HL-60 (cell line): Measurements from ENCODE around the gene TSPEAR.

Source experiments
- DNase-seq, 2 experiments: peaks; one replicate each; pipeline ENCODE4 v3.0.0-alpha.2; 2010 to 2020; ENCODE audit warnings: low read depth in 1 of 2, low spot score in 1 of 2
- H3K27ac ChIP-seq: fragments of 250-450 bp; sonication (Bioruptor Pico); replicated peaks from 2 replicates; pipeline ENCODE4 v1.5.1; 2020; ENCODE audit warnings: mild to moderate bottlenecking, moderate library complexity
- H3K27me3 ChIP-seq: fragments of 250-450 bp; sonication (Bioruptor Pico); 2 replicates; pipeline ENCODE4 v1.5.1; 2021; ENCODE audit warnings: mild to moderate bottlenecking, moderate library complexity; ENCODE audit not compliant: insufficient read depth, poor library complexity, severe bottlenecking
- H3K4me3 ChIP-seq: replicated peaks from 2 replicates; pipeline ENCODE4 v1.5.1; 2011; ENCODE audit warnings: mild to moderate bottlenecking, control low read depth, low read length; ENCODE audit not compliant: insufficient read depth
- CTCF ChIP-seq: IDR thresholded peaks from one replicate; pipeline ENCODE4 v1.5.1; 2011; ENCODE audit warnings: low read length, control low read depth, inconsistent platforms; ENCODE audit not compliant: insufficient read depth
- GABPA ChIP-seq: IDR thresholded peaks from 2 replicates; pipeline ENCODE4 v1.6.1; 2012; ENCODE audit warnings: low read depth
- POLR2AphosphoS5 ChIP-seq: IDR thresholded peaks from 2 replicates; pipeline ENCODE4 v1.6.1; 2012; ENCODE audit warnings: low read depth
- REST ChIP-seq: IDR thresholded peaks from 2 replicates; pipeline ENCODE4 v1.6.1; 2012; ENCODE audit warnings: low read depth; ENCODE audit not compliant: insufficient replicate concordance
- SPI1 ChIP-seq: IDR thresholded peaks from 2 replicates; pipeline ENCODE4 v1.6.1; 2012; ENCODE audit warnings: low read depth, mild to moderate bottlenecking, borderline replicate concordance

Gene TSPEAR

GRCh38 chr21:44589094-44589493, 122.3 kb downstream of the TSPEAR start:
- no peaks in the 10 kb centered on the region for H3K27me3 ChIP-seq
- no peak for DNase-seq
- no peak overlapping the region for H3K4me3 ChIP-seq
- H3K27ac ChIP-seq = no peak overlapping the region
- no peak for TF ChIP-seq SPI1
- TF ChIP-seq GABPA = no peak
- no peak for TF ChIP-seq POLR2AphosphoS5
- TF ChIP-seq CTCF = no peak
- no peak for TF ChIP-seq REST

- H3K27me3 ChIP-seq = no peaks in the 10 kb centered on the region
- no peak for DNase-seq
- no peak for TF ChIP-seq POLR2AphosphoS5
- no peak for TF ChIP-seq REST
- no peak overlapping the region for H3K4me3 ChIP-seq
- H3K27ac ChIP-seq = no peak overlapping the region
Measured at GRCh38 chr21:44585892-44586291, 125.5 kb downstream of the TSPEAR start.

DNA sequence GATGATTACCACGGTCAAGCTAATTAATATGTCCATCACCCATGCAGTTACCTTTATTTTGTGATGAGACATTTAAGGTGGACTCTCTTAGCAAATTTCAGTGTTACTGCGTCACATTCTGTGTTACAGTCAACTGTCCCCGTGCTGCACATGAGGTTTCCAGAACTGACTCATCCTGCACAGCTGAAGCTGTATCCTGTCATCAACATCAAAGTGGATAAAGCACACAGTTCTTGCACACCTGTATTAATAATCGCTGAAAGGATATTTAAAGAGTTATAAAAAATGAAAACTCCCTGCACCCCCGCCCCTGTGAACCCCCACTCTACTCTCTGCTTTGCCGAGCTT, 127.6 kb downstream of the TSPEAR start:
- Histone ChIP-seq H3K4me3 (no peak overlapping the region), H3K27ac (no peak overlapping the region), H3K27me3 (no peaks in the 10 kb centered on the region)
- no peak for TF ChIP-seq SPI1
- TF ChIP-seq REST = no peak
- no peak for TF ChIP-seq GABPA
- no peak for DNase-seq

GRCh38 chr21:44583089-44583799, 128.1 kb downstream of the TSPEAR start:
- no peak for TF ChIP-seq CTCF
- TF ChIP-seq POLR2AphosphoS5 = no peak
- no peak for TF ChIP-seq SPI1
- no peak for DNase-seq
- H3K4me3 ChIP-seq = no peak overlapping the region
- H3K27ac ChIP-seq = no peak overlapping the region
- H3K27me3 ChIP-seq = no peaks in the 10 kb centered on the region
